ENCODE data around the gene NCOA1.

DNA sequence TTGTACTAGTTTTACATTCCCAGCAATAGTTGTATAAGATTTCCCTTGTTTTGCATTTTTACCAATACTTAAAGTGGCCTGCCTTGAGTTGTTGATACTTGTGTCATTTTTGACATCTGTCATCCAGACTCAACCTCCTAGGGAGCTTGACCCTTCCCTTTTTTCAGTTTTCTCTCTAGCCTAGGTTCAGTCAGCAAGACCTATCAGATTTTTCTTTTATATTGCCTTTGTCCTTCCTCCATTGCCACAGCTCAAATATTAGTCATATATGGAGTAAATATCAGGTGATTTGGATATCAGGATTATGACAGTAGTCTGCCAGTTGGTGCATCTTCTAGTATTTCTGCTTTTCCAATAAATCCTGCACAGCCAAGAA lies 315.6 kb downstream of the NCOA1 start:
- no peak for TF ChIP-seq CTCF (IDR thresholded peaks at IDR 0.05)
- TF ChIP-seq POLR2A (IDR thresholded peaks at IDR 0.05) = no peak

Data from testis (tissue), 2 donors.